Right ventricle myocardium superior (tissue), 1 donor: ENCODE measurements around the gene TPSB2. TPM values are rescaled to one million over a fixed set of nuclear protein-coding genes. Genes with fewer than 3 reads are reported as not detected.
"Not testable (repeated sequence)": the region's sequence is repeated elsewhere in the genome, so short reads cannot be mapped to it uniquely, and the experiment has no call there.

Experiments used
- ATAC-seq: fragments of 200-7000 bp; cut with Tn5 transposase; one replicate; pipeline ENCODE4 v1.9.1; 2020; ENCODE audit warnings: mild to moderate bottlenecking; ENCODE audit not compliant: poor library complexity
- DNase-seq: peaks from one replicate; pipeline ENCODE4 v3.0.0-alpha.2; 2020
- intact Hi-C: fragments of 100-400 bp; cut with DNase I; formaldehyde crosslinking; loops from one replicate; pipeline ENCODE4 v1.11.2; 2022
- total RNA-seq: library from RNA; stranded (reverse); fragmentation: NEBNext Ultra II Directional; extraction: Animal tissue kit (Norgen Biotek cat#: 25700); gene quantifications from one replicate; pipeline ENCODE4 v1.2.1, GENCODE V29; 2021
- donor health status: DM: no; HTN: yes; CAD: no; lungs with severe emphysema.

TPSB2 gene
- total RNA-seq, 1 donor from 2014 or later, result 10.1 TPM

GRCh38 chr16:1262846-1263221, 32.9 kb upstream of the TPSB2 start:
- DNase-seq (no peak), ATAC-seq (no peak)
- intact Hi-C loops, result no loop called here

- ATAC-seq (no peak), DNase-seq (no peak)
These were observed 32.3 kb upstream of the TPSB2 start for GRCh38 chr16:1262210-1262845.

DNA sequence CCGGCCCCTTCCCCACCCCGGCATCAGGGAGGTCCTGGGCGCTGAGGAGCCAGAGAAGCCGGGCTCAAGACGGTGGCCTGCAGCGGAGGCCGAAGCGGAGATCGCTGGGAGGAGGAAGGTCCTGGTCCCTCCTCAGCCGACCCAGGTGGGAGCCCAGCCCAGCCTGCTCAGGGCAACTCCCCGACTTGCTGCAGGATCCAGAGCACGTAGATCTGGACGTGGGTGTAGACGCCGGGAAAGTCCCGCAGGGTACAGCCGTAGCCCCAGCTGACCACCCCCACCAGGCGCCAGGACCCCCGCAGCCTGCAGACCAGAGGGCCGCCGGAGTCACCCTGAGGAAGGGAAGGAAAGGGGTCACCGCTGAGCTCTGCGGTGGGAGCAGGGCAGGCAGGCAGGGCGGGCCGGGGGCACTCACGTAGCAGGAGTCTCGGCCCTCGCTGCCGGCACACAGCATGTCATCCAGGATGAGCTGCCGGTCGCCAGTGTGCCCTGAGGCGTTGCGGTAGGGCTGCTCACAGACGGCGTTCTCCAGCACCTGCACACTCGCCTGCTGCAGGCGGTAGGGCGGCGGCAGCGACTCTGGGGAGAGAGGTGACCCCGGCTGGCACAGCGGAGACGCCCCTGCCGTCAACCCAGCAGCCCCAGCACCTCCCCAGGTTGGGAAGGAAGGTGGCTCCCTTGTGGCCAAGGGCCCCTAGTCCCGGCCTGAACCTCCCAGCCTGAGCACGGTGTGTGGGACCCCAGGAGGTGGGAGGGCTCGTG, 31.3 kb upstream of the TPSB2 start:
- DNase-seq (no peak), ATAC-seq (no peak)
- intact Hi-C loops, result no loop called here

More at GRCh38 chr16:1262210-1262845, 32.3 kb upstream of the TPSB2 start:
- intact Hi-C loops, result no loop called here

GRCh38 chr16:1260101-1260680, 30.2 kb upstream of the TPSB2 start:
- peak; percentile 20 for DNase-seq
- intact Hi-C loops, result no loop called here
- ATAC-seq, result no peak

GRCh38 chr16:1259760-1260068, 29.7 kb upstream of the TPSB2 start:
- ATAC-seq (no peak), DNase-seq (peak; percentile 17)
- intact Hi-C loops, result no loop called here

DNA sequence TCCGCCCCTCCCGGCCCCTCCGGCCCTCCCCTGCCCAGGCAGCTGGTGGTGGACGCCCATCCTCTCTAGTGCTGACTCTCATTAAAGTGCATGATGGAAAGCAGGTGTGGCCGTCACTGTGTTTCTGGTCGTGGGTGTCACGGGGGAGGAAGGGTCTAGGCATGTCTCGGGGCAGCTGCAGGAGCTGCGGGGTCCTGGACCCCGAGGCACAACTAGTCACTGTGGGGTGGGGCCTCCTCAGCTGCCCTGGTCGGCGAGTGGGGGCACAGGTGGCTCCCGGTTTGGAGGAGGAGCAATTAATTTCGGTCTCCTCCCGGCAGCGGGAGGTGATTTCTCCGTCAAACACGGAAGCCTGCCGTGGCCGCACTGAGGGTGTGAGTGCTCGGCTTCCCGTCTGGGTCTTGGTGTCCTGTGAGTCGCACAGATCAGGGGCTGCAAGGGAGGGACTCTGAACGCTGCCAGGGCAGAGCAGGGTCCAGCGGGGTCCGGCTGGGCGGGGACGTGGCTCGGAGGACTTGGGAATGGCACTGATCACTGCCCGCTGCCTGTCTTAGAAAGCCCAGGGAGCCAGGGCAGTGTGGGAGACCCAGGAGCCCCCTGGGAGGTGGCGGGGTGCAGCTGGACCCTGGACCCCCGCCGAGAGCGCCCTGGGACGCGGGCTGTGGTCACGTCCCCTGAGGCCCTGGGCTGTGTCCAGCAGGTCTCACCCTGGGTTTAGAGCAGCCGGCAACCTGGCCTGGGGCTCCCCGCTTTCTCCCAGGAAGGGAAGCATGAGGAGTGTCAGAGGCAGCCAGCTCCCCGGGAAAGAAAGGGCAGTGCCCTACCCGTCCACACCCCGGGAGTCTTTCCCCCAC, 29.1 kb upstream of the TPSB2 start:
- intact Hi-C loops, result no loop called here
- DNase-seq (peak; percentile 34), ATAC-seq (no peak)

DNA sequence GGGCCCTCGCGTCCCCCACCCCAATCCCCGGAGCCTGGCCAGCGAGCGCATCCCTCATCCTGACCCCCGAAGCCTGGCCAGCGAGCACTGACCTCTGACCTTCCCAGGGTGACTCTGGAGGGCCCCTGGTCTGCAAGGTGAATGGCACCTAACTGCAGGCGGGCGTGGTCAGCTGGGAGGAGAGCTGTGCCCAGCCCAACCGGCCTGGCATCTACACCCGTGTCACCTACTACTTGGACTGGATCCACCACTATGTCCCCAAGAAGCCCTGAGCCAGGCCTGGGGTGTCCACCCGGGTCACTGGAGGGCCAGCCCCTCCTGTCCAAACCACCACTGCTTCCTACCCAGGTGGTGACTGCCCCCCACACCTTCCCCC, 28.2 kb upstream of the TPSB2 start:
- DNase-seq (no peak), ATAC-seq (no peak)
- intact Hi-C loops, result no loop called here

DNA sequence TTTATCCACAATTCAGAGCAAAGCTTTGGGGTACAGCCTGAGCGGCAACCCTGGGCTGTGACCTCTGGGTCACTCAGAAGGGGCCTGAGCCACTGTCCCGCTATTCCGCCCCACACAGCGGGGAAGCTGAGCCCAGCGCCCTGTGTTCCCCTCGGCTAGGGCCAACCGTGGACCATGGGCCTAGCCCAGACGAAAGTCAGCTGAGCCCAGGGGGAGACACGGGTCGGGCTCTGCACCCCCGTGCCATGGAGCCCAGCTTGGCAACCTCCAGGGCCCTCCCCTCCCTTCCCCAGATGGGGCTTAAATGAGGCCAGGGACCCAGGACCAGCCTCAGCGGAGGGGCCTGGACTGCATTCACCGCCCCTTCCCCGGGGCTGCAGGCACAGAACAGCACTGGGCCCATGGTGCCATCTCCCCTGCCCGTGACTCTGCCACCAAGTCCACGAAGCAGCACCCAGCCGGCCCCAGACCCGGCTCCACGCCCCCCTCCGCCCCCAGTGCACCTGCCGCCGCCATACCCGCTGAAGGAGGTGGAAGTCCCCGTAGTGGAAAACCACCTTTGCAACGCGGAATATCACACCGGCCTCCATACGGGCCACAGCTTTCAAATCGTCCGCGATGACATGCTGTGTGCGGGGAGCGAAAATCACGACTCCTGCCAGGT, 27.7 kb upstream of the TPSB2 start:
- peak; percentile 25 for DNase-seq
- intact Hi-C loops, result no loop called here
- no peak for ATAC-seq

GRCh38 chr16:1256874-1257322, 26.9 kb upstream of the TPSB2 start:
- peak; percentile 29 for DNase-seq
- intact Hi-C loops, result no loop called here
- ATAC-seq, result no peak

- DNase-seq, result peak; percentile 28
- peak; percentile 13 for ATAC-seq
- intact Hi-C loops, result not testable (repeated sequence)
These were observed 26.4 kb upstream of the TPSB2 start for GRCh38 chr16:1256296-1256873.

DNA sequence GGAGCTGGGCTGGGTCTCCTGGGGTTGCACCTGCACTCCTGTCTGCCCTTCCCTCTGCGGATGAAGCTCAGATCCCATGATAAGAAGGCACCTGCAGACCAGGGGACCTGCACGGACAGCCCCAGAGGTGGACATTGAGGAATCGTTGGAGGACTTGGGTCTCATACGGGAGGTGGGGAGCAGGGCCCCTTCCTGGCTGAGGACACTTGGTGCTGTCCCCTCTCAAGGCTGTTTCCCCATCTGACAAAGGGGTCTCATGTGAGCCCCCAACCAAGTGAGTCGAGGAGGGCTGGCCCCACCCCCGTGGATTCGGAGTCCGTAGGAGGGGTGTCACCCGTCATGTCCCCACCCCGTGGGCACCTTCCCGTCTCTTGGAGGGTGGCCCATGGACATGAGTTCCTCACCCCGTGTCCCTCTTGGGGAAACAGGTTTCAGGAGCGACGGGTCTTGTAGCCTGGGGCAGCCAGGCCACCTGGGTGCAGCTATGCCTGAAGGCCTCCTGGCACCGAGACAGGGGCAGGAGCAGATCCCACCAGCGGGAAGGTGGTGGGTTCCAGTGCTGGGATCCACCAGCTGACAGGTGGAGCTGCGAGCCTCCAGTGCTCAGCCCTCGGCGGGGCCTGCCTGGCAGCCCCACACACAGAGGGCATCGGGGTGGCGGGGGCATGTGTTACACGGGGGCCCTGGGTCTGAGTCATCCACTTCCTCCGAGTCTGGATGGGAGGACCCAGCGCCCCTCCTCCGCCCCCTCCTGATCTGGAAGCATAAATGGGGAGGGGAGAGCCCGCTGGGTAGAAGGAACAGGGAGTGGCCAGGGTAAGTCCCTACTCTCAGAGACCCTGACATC, 25.5 kb upstream of the TPSB2 start, which contains the start of gene TPSD1:
TSS of gene TPSD1 (plus strand) at position 794 of the 847 bp plus-strand sequence. CDS start 212 bp downstream, outside the sequence.
- DNase-seq, result peak; percentile 32
- intact Hi-C loops, ATAC-seq: not testable (repeated sequence)

DNA sequence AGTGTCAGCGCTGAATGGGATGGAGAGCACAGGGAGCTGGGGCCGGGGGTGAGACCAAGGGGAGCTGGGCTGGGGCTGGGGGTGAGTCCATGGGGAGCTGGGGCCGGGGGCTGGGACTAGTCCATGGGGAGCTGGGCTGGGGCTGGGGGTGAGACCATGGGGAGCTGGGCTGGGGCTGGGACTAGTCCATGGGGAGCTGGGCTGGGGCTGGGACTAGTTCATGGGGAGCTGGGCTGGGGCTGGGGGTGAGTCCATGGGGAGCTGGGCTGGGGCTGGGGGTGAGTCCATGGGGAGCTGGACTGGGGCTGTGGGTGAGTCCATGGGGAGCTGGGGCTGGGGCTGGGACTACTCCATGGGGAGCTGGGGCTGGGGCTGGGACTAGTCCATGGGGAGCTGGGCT, 24.8 kb upstream of the TPSB2 start:
- intact Hi-C loops, ATAC-seq: not testable (repeated sequence)
- DNase-seq, result peak; percentile 22

- DNase-seq, intact Hi-C loops: not testable (repeated sequence)
- peak; percentile 50 for ATAC-seq
These were observed 23.8 kb upstream of the TPSB2 start for GRCh38 chr16:1253701-1254364.

GRCh38 chr16:1249031-1249755, 19.2 kb upstream of the TPSB2 start:
- DNase-seq (peak; percentile 19), ATAC-seq (peak; percentile 74)
- intact Hi-C loops, result not testable (repeated sequence)

DNA sequence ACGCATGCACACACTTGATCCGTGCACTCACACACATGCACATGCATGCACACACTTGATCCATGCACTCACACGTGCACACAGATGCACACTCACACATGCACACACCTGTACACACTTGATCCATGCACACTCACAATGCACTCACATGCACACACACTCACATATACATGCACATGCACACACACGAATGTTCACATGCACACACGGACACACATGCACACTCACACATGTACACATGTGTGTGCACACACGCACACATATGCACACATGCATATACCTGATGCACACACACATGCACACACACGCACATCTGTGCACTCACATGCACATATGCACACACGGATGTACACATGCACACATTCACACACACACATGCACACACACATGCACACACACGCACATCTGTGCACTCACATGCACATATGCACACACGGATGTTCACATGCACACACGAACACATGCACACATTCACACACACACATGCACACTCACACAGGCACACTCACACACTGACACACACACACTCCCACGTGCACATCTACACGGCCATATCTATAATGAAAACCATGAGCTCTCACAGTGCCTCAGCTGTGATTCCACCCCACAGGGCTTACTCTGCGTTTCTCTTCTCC, 18.0 kb upstream of the TPSB2 start:
- intact Hi-C loops, ATAC-seq: not testable (repeated sequence)
- DNase-seq, result peak; percentile 13
